ENCODE results near the gene DGLUCY. TPM values are rescaled to one million over a fixed set of nuclear protein-coding genes. Genes with fewer than 3 reads are reported as not detected.

The DGLUCY gene
- total and polyA plus RNA-seq, 2 of the 8 experiments (the other 6 are each of a cell fraction or from before 2014, with no cell fraction given): 24.9 to 31.8 TPM

DNA sequence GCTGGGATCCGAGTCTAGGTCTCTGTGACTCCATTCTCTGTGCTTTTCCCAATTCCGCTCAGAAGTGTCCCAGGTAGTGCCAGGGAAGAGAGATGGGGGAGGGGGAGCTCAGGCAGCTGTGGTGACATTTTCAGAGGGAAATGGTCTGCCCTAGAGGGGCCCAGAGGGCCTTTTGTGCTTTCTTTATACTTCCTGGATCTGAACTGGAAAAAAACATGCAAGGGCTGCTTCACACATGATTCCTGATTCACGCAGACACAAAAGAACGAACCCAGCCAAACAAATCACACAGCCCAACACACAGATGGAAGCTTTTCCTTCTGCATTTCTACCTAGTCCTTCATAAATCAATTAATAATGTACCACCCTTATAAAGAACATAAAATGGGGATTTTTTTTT lies 104.1 kb downstream of the DGLUCY start (continued):
- no peak for TF ChIP-seq CHD7 (IDR thresholded peaks at IDR 0.05; ENCODE audit: insufficient replicate concordance, low read length)
- no peak for TF ChIP-seq RBBP5 (IDR thresholded peaks at IDR 0.05; ENCODE audit: borderline replicate concordance, low read depth, low read length)
- no peak for TF ChIP-seq SP1 (IDR thresholded peaks at IDR 0.05; ENCODE audit: low read depth, low read length)
- TF ChIP-seq NRF1 (IDR thresholded peaks at IDR 0.05; ENCODE audit: low read depth, low read length): no peak
- TF ChIP-seq CTBP2 (IDR thresholded peaks at IDR 0.05; ENCODE audit: borderline replicate concordance, insufficient read depth, insufficient read length, low read length): no peak
- no peak for TF ChIP-seq SP2 (IDR thresholded peaks at IDR 0.05; ENCODE audit: low read length)
- TF ChIP-seq TBP (IDR thresholded peaks at IDR 0.05; ENCODE audit: low read depth, low read length): no peak
- no peak for TF ChIP-seq CEBPB (IDR thresholded peaks at IDR 0.05; ENCODE audit: low read depth, low read length)
- no peak for TF ChIP-seq EGR1 (IDR thresholded peaks at IDR 0.05; ENCODE audit: borderline replicate concordance, low read depth, low read length)
- TF ChIP-seq SIRT6 (IDR thresholded peaks at IDR 0.05; ENCODE audit: low read length): no peak
- no peak for TF ChIP-seq CBX8 (IDR thresholded peaks at IDR 0.05; ENCODE audit: borderline replicate concordance, low read depth, low read length)
- TF ChIP-seq SIN3A (conservative IDR thresholded peaks at IDR 0.05 in 1 of 2, IDR thresholded peaks at IDR 0.05 in 1 of 2; ENCODE audit: low read depth in 1 of 2, low read length in 2 of 2): no peak
